IMR-90 (cell line): ENCODE data around the gene SCTR.

Experiments
- CTCF ChIP-seq: conservative IDR thresholded peaks from 2 replicates; pipeline ENCODE4 v1.5.1; 2012; ENCODE audit warnings: mild to moderate bottlenecking, low read depth, low read length, improper control_type of control experiment
- FOS ChIP-seq: fragments of 150-350 bp; IDR thresholded peaks from 2 replicates; pipeline ENCODE4 v1.6.1; 2016; ENCODE audit warnings: low read depth, low read length
- MAFK ChIP-seq: IDR thresholded peaks from 2 replicates; pipeline ENCODE4 v1.6.1; 2012; ENCODE audit warnings: low read depth, low read length, improper control_type of control experiment

- no peak for TF ChIP-seq MAFK
- no peak for TF ChIP-seq CTCF
- TF ChIP-seq FOS: no peak
Observed at GRCh38 chr2:119567292-119567691, 43.0 kb upstream of the SCTR start.
